Suprapubic skin (tissue), 4 donors: ENCODE measurements around the gene TMC4.

Source experiments
- CTCF ChIP-seq, 2 donors: fragments of 200-600 bp in 1 of 2; fragments of 450-650 bp in 1 of 2; sonication (generic) in 1 of 2; IDR thresholded peaks; one replicate each; pipeline ENCODE4 v1.5.1; 2016 to 2019; ENCODE audit warnings: antibody characterized with exemption in 2 of 2, mild to moderate bottlenecking in 1 of 2, moderate library complexity in 1 of 2
- EP300 ChIP-seq: sonication (generic); formaldehyde crosslinking; IDR thresholded peaks from one replicate; pipeline ENCODE4 v1.6.1; 2017; ENCODE audit warnings: antibody characterized with exemption
- POLR2A ChIP-seq, 2 donors: fragments of 450-650 bp; IDR thresholded peaks; one replicate each; pipeline ENCODE4 v1.6.1; 2017; ENCODE audit warnings: antibody characterized with exemption in 2 of 2, mild to moderate bottlenecking in 2 of 2, moderate library complexity in 2 of 2
- POLR2AphosphoS5 ChIP-seq, 3 donors: sonication (generic); formaldehyde crosslinking; IDR thresholded peaks; one replicate each; pipeline ENCODE4 v1.6.1; 2017; ENCODE audit warnings: antibody characterized with exemption in 3 of 3

DNA sequence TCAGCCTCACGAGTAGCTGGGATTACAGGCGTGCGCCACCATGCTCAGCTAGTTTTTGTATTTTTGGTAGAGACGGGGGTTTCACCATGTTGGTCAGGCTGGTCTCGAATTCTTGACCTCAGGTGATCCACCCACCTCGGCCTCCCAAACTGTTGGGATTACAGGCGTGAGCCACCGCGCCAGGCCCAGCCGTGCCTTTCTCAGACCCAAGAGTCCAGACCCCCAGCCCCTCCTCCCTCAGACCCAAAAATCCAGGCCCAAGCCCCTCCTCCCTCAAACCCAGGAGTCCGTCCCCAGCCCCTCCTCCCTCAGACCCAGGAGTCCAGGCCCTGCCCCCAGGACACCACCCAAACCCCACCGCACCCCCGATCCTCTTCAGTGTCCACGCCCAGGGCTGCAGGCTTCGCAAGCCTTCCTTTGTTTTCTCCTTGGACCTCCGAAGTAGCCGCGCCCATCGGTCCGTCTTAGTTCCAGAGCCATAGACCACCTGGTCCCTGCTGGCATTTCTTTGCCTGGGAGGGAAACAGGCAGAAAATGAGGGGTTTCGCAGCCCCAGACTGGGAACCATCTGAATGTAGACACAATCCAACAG, 3.7 kb downstream of the TMC4 start:
- TF ChIP-seq CTCF (IDR thresholded peaks at IDR 0.05), result no peak
- no peak for TF ChIP-seq POLR2A (IDR thresholded peaks at IDR 0.05)
- TF ChIP-seq POLR2AphosphoS5 (IDR thresholded peaks at IDR 0.05), result no peak
- no peak for TF ChIP-seq EP300
